Esophagus muscularis mucosa (tissue), 4 donors: ENCODE data around the gene VPS13D.

Experiments
- EP300 ChIP-seq: sonication (generic); formaldehyde crosslinking; IDR thresholded peaks from one replicate; pipeline ENCODE4 v1.6.1; 2017; ENCODE audit warnings: antibody characterized with exemption
- POLR2A ChIP-seq: fragments of 450-650 bp; IDR thresholded peaks from one replicate; pipeline ENCODE4 v1.6.1; 2017; ENCODE audit warnings: antibody characterized with exemption, moderate library complexity, mild to moderate bottlenecking, low read depth
- POLR2AphosphoS5 ChIP-seq, 2 donors: sonication (generic); formaldehyde crosslinking; IDR thresholded peaks; one replicate each; pipeline ENCODE4 v1.6.1; 2017; ENCODE audit warnings: antibody characterized with exemption in 2 of 2
- TF ChIP-seq, protein P1 (sequence below), 3 experiments: fragments of 200-600 bp in 2 of 3; fragments of 450-650 bp in 1 of 3; sonication (generic) in 2 of 3; IDR thresholded peaks; one replicate each; pipeline ENCODE4 v1.5.1; 2017 to 2019; ENCODE audit warnings: antibody characterized with exemption in 3 of 3, mild to moderate bottlenecking in 2 of 3, moderate library complexity in 1 of 3

DNA sequence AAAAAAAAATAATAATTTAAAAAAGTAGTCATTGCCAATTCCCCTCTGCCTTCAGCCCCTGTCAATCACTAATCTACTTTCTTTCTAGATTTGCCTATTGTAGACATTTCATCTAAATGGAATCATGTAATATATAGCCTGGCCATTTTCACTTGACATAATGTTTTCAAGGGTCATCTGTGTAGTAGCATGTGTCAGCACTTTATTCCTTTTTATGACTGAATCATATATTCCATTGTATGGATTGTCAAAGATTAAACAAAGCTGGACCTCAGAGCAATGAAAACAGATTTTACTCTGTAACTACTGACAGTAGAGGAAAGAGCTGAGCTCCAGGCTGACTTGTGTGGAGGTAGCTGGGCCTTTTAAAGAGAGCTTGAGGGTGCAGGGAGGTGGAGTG is 15.9 kb downstream of the VPS13D start:
- TF ChIP-seq, protein P1, sequence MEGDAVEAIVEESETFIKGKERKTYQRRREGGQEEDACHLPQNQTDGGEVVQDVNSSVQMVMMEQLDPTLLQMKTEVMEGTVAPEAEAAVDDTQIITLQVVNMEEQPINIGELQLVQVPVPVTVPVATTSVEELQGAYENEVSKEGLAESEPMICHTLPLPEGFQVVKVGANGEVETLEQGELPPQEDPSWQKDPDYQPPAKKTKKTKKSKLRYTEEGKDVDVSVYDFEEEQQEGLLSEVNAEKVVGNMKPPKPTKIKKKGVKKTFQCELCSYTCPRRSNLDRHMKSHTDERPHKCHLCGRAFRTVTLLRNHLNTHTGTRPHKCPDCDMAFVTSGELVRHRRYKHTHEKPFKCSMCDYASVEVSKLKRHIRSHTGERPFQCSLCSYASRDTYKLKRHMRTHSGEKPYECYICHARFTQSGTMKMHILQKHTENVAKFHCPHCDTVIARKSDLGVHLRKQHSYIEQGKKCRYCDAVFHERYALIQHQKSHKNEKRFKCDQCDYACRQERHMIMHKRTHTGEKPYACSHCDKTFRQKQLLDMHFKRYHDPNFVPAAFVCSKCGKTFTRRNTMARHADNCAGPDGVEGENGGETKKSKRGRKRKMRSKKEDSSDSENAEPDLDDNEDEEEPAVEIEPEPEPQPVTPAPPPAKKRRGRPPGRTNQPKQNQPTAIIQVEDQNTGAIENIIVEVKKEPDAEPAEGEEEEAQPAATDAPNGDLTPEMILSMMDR (IDR thresholded peaks at IDR 0.05) = no peak
- TF ChIP-seq POLR2A (no peak), EP300 (no peak), POLR2AphosphoS5 (IDR thresholded peaks at IDR 0.05) (no peak)
